ENCODE results near the gene HAND2. TPM values are rescaled to one million over a fixed set of nuclear protein-coding genes. Genes with fewer than 3 reads are reported as not detected.

HAND2 gene
- total RNA-seq, 2 experiments from 2014 or later = not detected

- H3K9me3 Mint-ChIP-seq = no peaks in the 10 kb centered on the region
- no peak overlapping the region for H3K27ac Mint-ChIP-seq
- CTCF ChIA-PET = no interaction called here
- DNase-seq = no peak
- no peaks in the 10 kb centered on the region for H3K4me1 Mint-ChIP-seq
- POLR2A ChIA-PET = no interaction called here
- H3K36me3 Mint-ChIP-seq (ENCODE audit: low read depth) = no peaks in the 10 kb centered on the region
- H3K4me3 Mint-ChIP-seq = no peak overlapping the region
- peaks cover 43% of the 10 kb centered on the region for H3K27me3 Mint-ChIP-seq
Measured at GRCh38 chr4:173546776-173547175, 16.7 kb upstream of the HAND2 start.

- H3K36me3 Mint-ChIP-seq (ENCODE audit: low read depth) = no peaks in the 10 kb centered on the region
- H3K9me3 Mint-ChIP-seq = no peaks in the 10 kb centered on the region
- DNase-seq = no peak
- H3K27ac Mint-ChIP-seq = no peak overlapping the region
- H3K4me3 Mint-ChIP-seq = no peak overlapping the region
- H3K27me3 Mint-ChIP-seq = peaks cover 45% of the 10 kb centered on the region
- POLR2A ChIA-PET = no interaction called here
- CTCF ChIA-PET = no interaction called here
- H3K4me1 Mint-ChIP-seq = no peaks in the 10 kb centered on the region
Measured at GRCh38 chr4:173545440-173545839, 15.4 kb upstream of the HAND2 start.

GRCh38 chr4:173543266-173543665 is 13.2 kb upstream of the HAND2 start:
- DNase-seq = no peak
- no peak overlapping the region for H3K4me3 Mint-ChIP-seq
- POLR2A ChIA-PET = no interaction called here
- peaks cover 4% of the 10 kb centered on the region for H3K4me1 Mint-ChIP-seq
- no peaks in the 10 kb centered on the region for H3K36me3 Mint-ChIP-seq (ENCODE audit: low read depth)
- CTCF ChIA-PET = no interaction called here
- H3K27ac Mint-ChIP-seq = no peak overlapping the region
- no peaks in the 10 kb centered on the region for H3K9me3 Mint-ChIP-seq
- H3K27me3 Mint-ChIP-seq = peaks cover 61% of the 10 kb centered on the region

GRCh38 chr4:173539986-173540385 is 10.0 kb upstream of the HAND2 start:
- CTCF ChIA-PET = interaction anchor here (1.2 kb wide), 1 partner anchor 9 kb away, joined by 4 read pairs; no protein-coding TSS in a partner anchor
- H3K4me3 Mint-ChIP-seq = no peak overlapping the region
- DNase-seq = no peak
- H3K27ac Mint-ChIP-seq = no peak overlapping the region
- H3K9me3 Mint-ChIP-seq = no peaks in the 10 kb centered on the region
- POLR2A ChIA-PET = interaction anchor here (1.5 kb wide), 1 partner anchor 10 kb away, joined by 5 read pairs; the partner anchor contains the start of gene HAND2
- no peaks in the 10 kb centered on the region for H3K36me3 Mint-ChIP-seq (ENCODE audit: low read depth)
- H3K4me1 Mint-ChIP-seq = peaks cover 4% of the 10 kb centered on the region
- H3K27me3 Mint-ChIP-seq = peaks cover 74% of the 10 kb centered on the region

GRCh38 chr4:173538909-173539445 is 8.9 kb upstream of the HAND2 start:
- peaks cover 78% of the 10 kb centered on the region for H3K27me3 Mint-ChIP-seq
- H3K36me3 Mint-ChIP-seq (ENCODE audit: low read depth) = no peaks in the 10 kb centered on the region
- ChIA-PET POLR2A (interaction anchor here (1.3 to 1.5 kb wide), 2 partner anchors 9 to 19 kb away, joined by 3 to 5 read pairs; partner anchors contain the start of gene HAND2), CTCF (interaction anchor here (1.0 to 2.3 kb wide), 3 partner anchors 10 to 119 kb away, joined by 3 to 5 read pairs (median 4); no protein-coding TSS in a partner anchor)
- no peak overlapping the region for H3K27ac Mint-ChIP-seq
- peaks cover 4% of the 10 kb centered on the region for H3K4me1 Mint-ChIP-seq
- H3K9me3 Mint-ChIP-seq = no peaks in the 10 kb centered on the region
- H3K4me3 Mint-ChIP-seq = no peak overlapping the region
- no peak for DNase-seq

GRCh38 chr4:173538148-173538908 is 8.3 kb upstream of the HAND2 start:
- no peaks in the 10 kb centered on the region for H3K9me3 Mint-ChIP-seq
- no peak overlapping the region for H3K4me3 Mint-ChIP-seq
- no peaks in the 10 kb centered on the region for H3K36me3 Mint-ChIP-seq (ENCODE audit: low read depth)
- peaks cover 4% of the 10 kb centered on the region for H3K4me1 Mint-ChIP-seq
- ChIA-PET CTCF (interaction anchor here (1.0 to 2.3 kb wide), 3 partner anchors 11 to 118 kb away, joined by 3 to 5 read pairs (median 4); no protein-coding TSS in a partner anchor), POLR2A (interaction anchor here (1.3 kb wide), 1 partner anchor 20 kb away, joined by 3 read pairs; no protein-coding TSS in a partner anchor)
- H3K27ac Mint-ChIP-seq = no peak overlapping the region
- no peak for DNase-seq
- peaks cover 80% of the 10 kb centered on the region for H3K27me3 Mint-ChIP-seq

GRCh38 chr4:173537613-173538147 is 7.7 kb upstream of the HAND2 start:
- DNase-seq = no peak
- Mint-ChIP-seq H3K36me3 (ENCODE audit: low read depth) (no peaks in the 10 kb centered on the region), H3K9me3 (no peaks in the 10 kb centered on the region), H3K4me1 (peaks cover 4% of the 10 kb centered on the region), H3K27me3 (peaks cover 84% of the 10 kb centered on the region), H3K27ac (no peak overlapping the region), H3K4me3 (no peak overlapping the region)
- CTCF ChIA-PET = interaction anchor here (1.0 to 2.3 kb wide), 2 partner anchors 32 to 117 kb away, joined by 3 to 5 read pairs; no protein-coding TSS in a partner anchor
- POLR2A ChIA-PET = interaction anchor here (1.3 kb wide), 1 partner anchor 20 kb away, joined by 3 read pairs; no protein-coding TSS in a partner anchor

GRCh38 chr4:173536808-173537429 is 6.9 kb upstream of the HAND2 start:
- Mint-ChIP-seq H3K4me3 (no peak overlapping the region), H3K27ac (no peak overlapping the region), H3K36me3 (ENCODE audit: low read depth) (no peaks in the 10 kb centered on the region), H3K9me3 (no peaks in the 10 kb centered on the region), H3K4me1 (peaks cover 4% of the 10 kb centered on the region), H3K27me3 (peaks cover 88% of the 10 kb centered on the region)
- CTCF ChIA-PET = interaction anchor here (1.3 to 2.3 kb wide), 2 partner anchors 31 to 43 kb away, joined by 4 to 5 read pairs; no protein-coding TSS in a partner anchor
- POLR2A ChIA-PET = no interaction called here
- DNase-seq = no peak

GRCh38 chr4:173535957-173536356 is 5.9 kb upstream of the HAND2 start:
- Mint-ChIP-seq H3K4me1 (peaks cover 4% of the 10 kb centered on the region), H3K36me3 (ENCODE audit: low read depth) (peaks cover 4% of the 10 kb centered on the region), H3K9me3 (no peaks in the 10 kb centered on the region), H3K27me3 (peaks cover 94% of the 10 kb centered on the region), H3K27ac (no peak overlapping the region), H3K4me3 (no peak overlapping the region)
- POLR2A ChIA-PET = no interaction called here
- no peak for DNase-seq
- CTCF ChIA-PET = interaction anchor here (1.3 kb wide), 1 partner anchor 42 kb away, joined by 4 read pairs; no protein-coding TSS in a partner anchor

- POLR2A ChIA-PET = no interaction called here
- CTCF ChIA-PET = interaction anchor here (1.3 kb wide), 1 partner anchor 41 kb away, joined by 4 read pairs; no protein-coding TSS in a partner anchor
- no peak for DNase-seq
- Mint-ChIP-seq H3K4me3 (no peak overlapping the region), H3K27ac (no peak overlapping the region), H3K9me3 (no peaks in the 10 kb centered on the region), H3K36me3 (ENCODE audit: low read depth) (peaks cover 4% of the 10 kb centered on the region), H3K4me1 (peaks cover 4% of the 10 kb centered on the region), H3K27me3 (peaks cover 95% of the 10 kb centered on the region)
Measured at GRCh38 chr4:173535165-173535902, 5.3 kb upstream of the HAND2 start.

- peaks cover 93% of the 10 kb centered on the region for H3K27me3 Mint-ChIP-seq
- no peaks in the 10 kb centered on the region for H3K9me3 Mint-ChIP-seq
- no peak overlapping the region for H3K27ac Mint-ChIP-seq
- peaks cover 9% of the 10 kb centered on the region for H3K36me3 Mint-ChIP-seq (ENCODE audit: low read depth)
- CTCF ChIA-PET = no interaction called here
- POLR2A ChIA-PET = no interaction called here
- no peak for DNase-seq
- no peak overlapping the region for H3K4me3 Mint-ChIP-seq
- H3K4me1 Mint-ChIP-seq = peaks cover 9% of the 10 kb centered on the region
Measured at GRCh38 chr4:173534434-173534833, 4.4 kb upstream of the HAND2 start.

GRCh38 chr4:173532725-173533511 is 2.9 kb upstream of the HAND2 start:
- Mint-ChIP-seq H3K27ac (no peak overlapping the region), H3K4me3 (no peak overlapping the region), H3K9me3 (peaks cover 2% of the 10 kb centered on the region), H3K27me3 (peaks cover 87% of the 10 kb centered on the region), H3K4me1 (peaks cover 12% of the 10 kb centered on the region), H3K36me3 (ENCODE audit: low read depth) (peaks cover 17% of the 10 kb centered on the region)
- ChIA-PET CTCF (interaction anchor here (1.0 kb wide), 1 partner anchor 27 kb away, joined by 3 read pairs; no protein-coding TSS in a partner anchor), POLR2A (no interaction called here)
- no peak for DNase-seq

Data from activated CD4-positive, alpha-beta memory T cell treated with anti-CD3 and anti-CD28 coated beads, Interleukin-2, amount 10 ng/mL, durations not matched to agents 7 days and 5 days (primary cell).